KMS-11 (cell line): ENCODE measurements around the gene PRKD1.
"Not testable (repeated sequence)": the region's sequence is repeated elsewhere in the genome, so short reads cannot be mapped to it uniquely, and the experiment has no call there.

Source experiments
- H2AFZ ChIP-seq: fragments of 200-600 bp; sonication (generic); 2 replicates; pipeline ENCODE4 v1.6.1; 2016; ENCODE audit warnings: antibody characterized with exemption, mixed run types, low read depth
- H3K27ac ChIP-seq: fragments of 200-600 bp; sonication (generic); 2 replicates; pipeline ENCODE4 v1.6.1; 2016; ENCODE audit warnings: mild to moderate bottlenecking, mixed run types
- H3K27me3 ChIP-seq: fragments of 200-600 bp; sonication (generic); 2 replicates; pipeline ENCODE4 v1.6.1; 2017; ENCODE audit warnings: mild to moderate bottlenecking, low read depth, mixed run types, moderate library complexity; ENCODE audit not compliant: insufficient read depth
- H3K36me3 ChIP-seq: fragments of 200-600 bp; sonication (generic); 2 replicates; pipeline ENCODE4 v1.6.1; 2017; ENCODE audit warnings: mild to moderate bottlenecking, mixed run types; ENCODE audit not compliant: insufficient read depth
- H3K4me1 ChIP-seq: fragments of 200-600 bp; sonication (generic); 2 replicates; pipeline ENCODE4 v1.6.1; 2016; ENCODE audit warnings: mild to moderate bottlenecking, low read depth, mixed run types; ENCODE audit not compliant: poor library complexity, severe bottlenecking
- H3K4me2 ChIP-seq: fragments of 200-600 bp; sonication (generic); 2 replicates; pipeline ENCODE4 v1.7.0; 2016; ENCODE audit warnings: mild to moderate bottlenecking, mixed run types
- H3K4me3 ChIP-seq: fragments of 200-600 bp; sonication (generic); IDR thresholded peaks from 2 replicates; pipeline ENCODE4 v1.6.1; 2017; ENCODE audit warnings: low read depth, low read length, mixed read lengths; ENCODE audit not compliant: insufficient read depth
- H3K79me2 ChIP-seq: fragments of 200-600 bp; sonication (generic); 2 replicates; pipeline ENCODE4 v1.6.1; 2016; ENCODE audit warnings: low read depth, mixed run types; ENCODE audit not compliant: insufficient read depth
- H3K9ac ChIP-seq: fragments of 200-600 bp; sonication (generic); 2 replicates; pipeline ENCODE4 v1.6.1; 2016; ENCODE audit warnings: mild to moderate bottlenecking, mixed run types
- H4K20me1 ChIP-seq: fragments of 200-600 bp; sonication (generic); 2 replicates; pipeline ENCODE4 v1.6.1; 2016; ENCODE audit warnings: mild to moderate bottlenecking, mixed run types; ENCODE audit not compliant: insufficient read depth
- CTCF ChIP-seq: fragments of 200-600 bp; sonication (generic); conservative IDR thresholded peaks from 2 replicates; pipeline ENCODE4 v1.6.1; 2017; ENCODE audit warnings: low read depth, mild to moderate bottlenecking, antibody characterized with exemption, low read length, moderate library complexity, mixed read lengths

PRKD1 gene

GRCh38 chr14:29709490-29709889 is 218.2 kb downstream of the PRKD1 start:
- H3K9ac ChIP-seq, result no peak overlapping the region

GRCh38 chr14:29706700-29707099 is 220.9 kb downstream of the PRKD1 start:
- Histone ChIP-seq H3K79me2 (no peaks in the 10 kb centered on the region), H3K4me1 (no peaks in the 10 kb centered on the region), H3K36me3 (no peaks in the 10 kb centered on the region), H3K9ac (no peak overlapping the region), H3K4me2 (no peak overlapping the region), H3K27me3 (no peaks in the 10 kb centered on the region), H3K4me3 (no peak overlapping the region), H2AFZ (no peak overlapping the region), H3K27ac (no peak overlapping the region), H4K20me1 (no peaks in the 10 kb centered on the region)
- TF ChIP-seq CTCF, result no peak

More at GRCh38 chr14:29709490-29709889, 218.2 kb downstream of the PRKD1 start:
- TF ChIP-seq CTCF, result no peak
- no peaks in the 10 kb centered on the region for H3K79me2 ChIP-seq
- H3K27ac ChIP-seq, result no peak overlapping the region
- no peak overlapping the region for H2AFZ ChIP-seq
- H3K4me3 ChIP-seq, result no peak overlapping the region
- H3K27me3 ChIP-seq, result no peaks in the 10 kb centered on the region
- H3K4me1 ChIP-seq, result no peaks in the 10 kb centered on the region
- H3K36me3 ChIP-seq, result no peaks in the 10 kb centered on the region
- no peak overlapping the region for H3K4me2 ChIP-seq
- H4K20me1 ChIP-seq, result no peaks in the 10 kb centered on the region

GRCh38 chr14:29705801-29706200 is 221.8 kb downstream of the PRKD1 start:
- Histone ChIP-seq H3K27ac (no peak overlapping the region), H4K20me1 (no peaks in the 10 kb centered on the region), H3K4me1 (no peaks in the 10 kb centered on the region), H3K27me3 (no peaks in the 10 kb centered on the region), H3K4me3 (no peak overlapping the region), H3K36me3 (no peaks in the 10 kb centered on the region), H3K9ac (no peak overlapping the region), H3K4me2 (no peak overlapping the region), H3K79me2 (no peaks in the 10 kb centered on the region), H2AFZ (no peak overlapping the region)
- no peak for TF ChIP-seq CTCF

- H3K27me3 ChIP-seq, H3K27ac ChIP-seq, H3K79me2 ChIP-seq, H4K20me1 ChIP-seq, H3K9ac ChIP-seq, H3K4me1 ChIP-seq, H3K36me3 ChIP-seq, H2AFZ ChIP-seq, H3K4me3 ChIP-seq, H3K4me2 ChIP-seq: not testable (repeated sequence)
Observed at GRCh38 chr14:29689597-29689996, 238.1 kb downstream of the PRKD1 start.

GRCh38 chr14:29687866-29688265 is 239.8 kb downstream of the PRKD1 start:
- H3K27ac ChIP-seq, result no peak overlapping the region
- no peaks in the 10 kb centered on the region for H3K79me2 ChIP-seq
- no peaks in the 10 kb centered on the region for H4K20me1 ChIP-seq
- no peaks in the 10 kb centered on the region for H3K36me3 ChIP-seq
- no peaks in the 10 kb centered on the region for H3K4me1 ChIP-seq
- no peaks in the 10 kb centered on the region for H3K27me3 ChIP-seq
- no peak overlapping the region for H3K4me3 ChIP-seq
- no peak overlapping the region for H3K9ac ChIP-seq
- no peak overlapping the region for H3K4me2 ChIP-seq
- no peak overlapping the region for H2AFZ ChIP-seq
- TF ChIP-seq CTCF, result no peak
